K562 (cell line): ENCODE data around the gene KLHL22. TPM values are rescaled to one million over a fixed set of nuclear protein-coding genes. Genes with fewer than 3 reads are reported as not detected.

Experiments used
- CEBPG ChIP-seq, 3 experiments: fragments of 200-800 bp in 1 of 3; sonication (Bioruptor generic) in 1 of 3; sonication (generic) in 1 of 3; formaldehyde crosslinking in 1 of 3; IDR thresholded peaks in 2 of 3; conservative IDR thresholded peaks in 1 of 3; 2 replicates each; pipeline versions ENCODE4 v1.6.1 to v1.8.0; 2016 to 2022; ENCODE audit warnings: missing compliant biosample characterization in 2 of 3, missing genetic modification characterization in 2 of 3, mild to moderate bottlenecking in 1 of 3, missing genetic modification reagents in 1 of 3
- E2F3 ChIP-seq: fragments of 250-450 bp; sonication (Bioruptor Pico); IDR thresholded peaks from 2 replicates; pipeline ENCODE4 v1.4.0; 2020; ENCODE audit warnings: mild to moderate bottlenecking
- KLF16 ChIP-seq: IDR thresholded peaks from 2 replicates; pipeline ENCODE4 v1.6.1; 2016; ENCODE audit warnings: antibody characterized with exemption
- MEF2A ChIP-seq: IDR thresholded peaks from 2 replicates; pipeline ENCODE4 v1.6.1; 2011; ENCODE audit warnings: low read depth, mild to moderate bottlenecking, low read length, moderate library complexity; ENCODE audit not compliant: control insufficient read depth
- SIN3A ChIP-seq, 2 experiments: fragments of 150-350 bp in 1 of 2; IDR thresholded peaks; 2 replicates each; pipeline ENCODE4 v1.6.1; 2011 to 2016; ENCODE audit warnings: borderline replicate concordance in 2 of 2, low read depth in 2 of 2, low read length in 2 of 2, mild to moderate bottlenecking in 2 of 2, moderate library complexity in 2 of 2; ENCODE audit not compliant: control insufficient read depth in 1 of 2
- ZBTB12 ChIP-seq: fragments of 250-450 bp; sonication (Bioruptor Pico); IDR thresholded peaks from 2 replicates; pipeline ENCODE4 v1.4.0; 2020
- ZNF512 ChIP-seq: IDR thresholded peaks from 2 replicates; pipeline ENCODE4 v1.6.1; 2016; ENCODE audit warnings: missing genetic modification characterization, missing compliant biosample characterization
- polyA plus RNA-seq, 8 experiments: library from polyadenylated mRNA; depleted of rRNA in 4 of 8; stranded (reverse) in 5 of 8; unstranded in 3 of 8; fragments of >200 nt; fragmentation: Nextera tagmentation in 2 of 8; fragmentation: Illumina TruSeq in 1 of 8; extraction: Ambion mirVana in 2 of 8; extraction: Trizol in 1 of 8; gene quantifications; 2 replicates each; pipeline versions ENCODE4 v1.2.1 to v1.2.3, GENCODE V29; 2011 to 2014; ENCODE audit warnings: inconsistent platforms in 1 of 8, missing spikeins in 1 of 8
- total RNA-seq, 7 experiments: library from RNA; depleted of rRNA in 6 of 7; stranded (reverse); fragments of >200 nt in 6 of 7; fragmentation: Illumina TruSeq in 2 of 7; extraction: Trizol in 2 of 7; gene quantifications; 2 replicates each; pipeline versions ENCODE4 v1.2.1 to v1.2.3, GENCODE V29; 2011 to 2021; ENCODE audit warnings: low replicate concordance in 1 of 7

Gene KLHL22
- total and polyA plus RNA-seq, 9 of the 15 experiments (the other 6 are each of a cell fraction or from before 2014, with no cell fraction given), result 1.3 to 25.6 (median 15.2) TPM

GRCh38 chr22:20525048-20525447 lies 29.5 kb upstream of the KLHL22 start (continued):
- TF ChIP-seq CEBPG (CRISPR knock-in tag; IDR thresholded peaks at IDR 0.05), result no peak; the same call in 1 of the 2 replicates
- TF ChIP-seq CEBPG (tag; conservative IDR thresholded peaks at IDR 0.05 in 1 of 2, IDR thresholded peaks at IDR 0.05 in 1 of 2), result peak; percentile 54 to 72
- TF ChIP-seq E2F3 (CRISPR knock-in tag), result 0 out of 2 replicates have a peak, but pooled peaks have one; percentile 23
- TF ChIP-seq ZBTB12 (CRISPR knock-in tag), result no peak
- no peak for TF ChIP-seq ZNF512
- no peak for TF ChIP-seq KLF16
- no peak for TF ChIP-seq MEF2A
- 0 out of 4 replicates have a peak, but pooled peaks of 1 of the 2 experiments have one; percentile 20 for TF ChIP-seq SIN3A (IDR thresholded peaks at IDR 0.05; ENCODE audit: borderline replicate concordance in 2 of 2, control insufficient read depth in 1 of 2, low read depth in 2 of 2, low read length in 2 of 2)
- TF ChIP-seq, all 486 proteins: peak for 9
